GM12801 (cell line): Measurements from ENCODE around the gene TMEM18.

Source experiments
- CTCF ChIP-seq: IDR thresholded peaks from one replicate; pipeline ENCODE4 v1.5.1; 2011; ENCODE audit warnings: control low read depth; ENCODE audit not compliant: insufficient read length; ENCODE audit errors: extremely low read depth

The TMEM18 gene

GRCh38 chr2:622357-622756 lies 54.8 kb downstream of the TMEM18 start:
- no peak for TF ChIP-seq CTCF

- no peak for TF ChIP-seq CTCF
These were observed 55.7 kb downstream of the TMEM18 start for GRCh38 chr2:621303-622099.

- TF ChIP-seq CTCF, result no peak
These were observed 56.5 kb downstream of the TMEM18 start for GRCh38 chr2:620471-621302.

GRCh38 chr2:620004-620403 lies 57.2 kb downstream of the TMEM18 start:
- no peak for TF ChIP-seq CTCF

GRCh38 chr2:618422-618990 lies 58.7 kb downstream of the TMEM18 start:
- TF ChIP-seq CTCF, result no peak

GRCh38 chr2:618005-618404 lies 59.2 kb downstream of the TMEM18 start:
- no peak for TF ChIP-seq CTCF
